ENCODE measurements around the gene MAP2K1.

- no peak for TF ChIP-seq EZH2 (IDR thresholded peaks at IDR 0.05; ENCODE audit: borderline replicate concordance)
- TF ChIP-seq CTCF (IDR thresholded peaks at IDR 0.05; ENCODE audit: poor library complexity) = no peak
These were observed 66.4 kb downstream of the MAP2K1 start for GRCh38 chr15:66452971-66453580.

Measured in hepatocyte (in vitro differentiated cells).